HCT116 (cell line): ENCODE measurements around the gene ASS1. TPM values are rescaled to one million over a fixed set of nuclear protein-coding genes. Genes with fewer than 3 reads are reported as not detected.

Experiments
- ATAC-seq: fragments of 200-7000 bp; cut with Tn5 transposase; 2 replicates; pipeline ENCODE4 v1.9.1; 2020; ENCODE audit warnings: mild to moderate bottlenecking, moderate library complexity
- BruUV-seq: library from RNA; stranded (reverse); fragments of 400-500 nt; replicated peaks from 2 replicates; lab custom pipeline; 2021; lab: Mats Ljungman, UMichigan
- CTCF ChIA-PET: fragments of 300-600 bp; sonication (Branson Sonifier 250); formaldehyde crosslinking; loops from one replicate; lab custom pipeline; 2021; ENCODE audit warnings: antibody characterized with exemption; lab: Charles Lee
- POLR2A ChIA-PET: fragments of 300-600, 350-600 bp; sonication (Branson Sonifier 250); formaldehyde crosslinking; loops from one replicate; lab custom pipeline; 2021; ENCODE audit warnings: antibody characterized with exemption; lab: Charles Lee
- RAD21 ChIA-PET, 2 experiments: fragments of 300-600 bp; sonication (Branson Sonifier 250); formaldehyde crosslinking; loops; one replicate each; lab custom pipeline; 2023; ENCODE audit warnings: low total read pairs in 2 of 2; ENCODE audit not compliant: uncharacterized antibody in 2 of 2, unreplicated experiment in 2 of 2, low non-redundant PET in 1 of 2; lab: Charles Lee
- DNase-seq: peaks from one replicate; pipeline ENCODE4 v3.0.0-alpha.2; 2010; ENCODE audit warnings: low read depth, low spot score
- H2AFZ ChIP-seq: fragments of 200-600 bp; shearing (Covaris generic), sonication (generic); 2 replicates; pipeline ENCODE4 v1.6.1; 2017; ENCODE audit warnings: low read depth, mixed run types, mixed read lengths, antibody characterized with exemption, low read length; ENCODE audit not compliant: poor library complexity, severe bottlenecking
- H3K27ac ChIP-seq: 2 replicates; pipeline ENCODE4 v1.5.1; 2012; ENCODE audit warnings: low read depth, low read length
- H3K27me3 ChIP-seq: fragments of 200-600 bp; sonication (generic); 2 replicates; pipeline ENCODE4 v1.6.1; 2016; ENCODE audit warnings: mixed run types, low read length, mixed read lengths; ENCODE audit not compliant: insufficient read depth
- H3K36me3 ChIP-seq, 2 experiments: fragments of 200-500 bp in 1 of 2; fragments of 200-600 bp in 1 of 2; sonication (Bioruptor generic) in 1 of 2; sonication (generic) in 1 of 2; 2 replicates each; pipeline versions ENCODE4 v1.5.1 to v1.6.1; 2014 to 2016; ENCODE audit warnings: low read length in 2 of 2, inconsistent platforms in 1 of 2, mixed read lengths in 1 of 2, mixed run types in 1 of 2; ENCODE audit not compliant: insufficient read depth in 2 of 2, control insufficient read depth in 1 of 2
- H3K4me1 ChIP-seq, 2 experiments: fragments of 200-600 bp in 1 of 2; sonication (generic) in 1 of 2; 2 replicates each; pipeline versions ENCODE4 v1.5.1 to v1.6.1; 2012 to 2017; ENCODE audit warnings: low read length in 2 of 2, inconsistent platforms in 1 of 2, mild to moderate bottlenecking in 1 of 2, mixed read lengths in 1 of 2, mixed run types in 1 of 2, moderate library complexity in 1 of 2; ENCODE audit not compliant: insufficient read depth in 2 of 2, control insufficient read depth in 1 of 2
- H3K4me2 ChIP-seq: fragments of 200-600 bp; sonication (generic); 2 replicates; pipeline ENCODE4 v1.6.1; 2017; ENCODE audit warnings: mixed run types, low read length, mixed read lengths
- H3K4me3 ChIP-seq, 2 experiments: fragments of 200-600 bp in 1 of 2; sonication (generic) in 1 of 2; replicated peaks in 1 of 2; 2 replicates each; pipeline ENCODE4 v1.5.1; 2011 to 2016; ENCODE audit warnings: low read length in 2 of 2, control low read depth in 1 of 2, low read depth in 1 of 2, mild to moderate bottlenecking in 1 of 2, mixed read lengths in 1 of 2, mixed run types in 1 of 2
- H3K79me2 ChIP-seq: fragments of 200-600 bp; sonication (generic); 2 replicates; pipeline ENCODE4 v1.6.1; 2017; ENCODE audit warnings: mild to moderate bottlenecking, mixed run types, low read length, moderate library complexity, mixed read lengths; ENCODE audit not compliant: insufficient read depth
- H3K9ac ChIP-seq: fragments of 200-600 bp; sonication (generic); 2 replicates; pipeline ENCODE4 v1.6.1; 2016; ENCODE audit warnings: low read length, mixed read lengths
- H3K9me2 ChIP-seq: fragments of 200-600 bp; sonication (generic), shearing (Covaris generic); 2 replicates; pipeline ENCODE4 v1.6.1; 2017; ENCODE audit warnings: mixed run types, mild to moderate bottlenecking, moderate library complexity; ENCODE audit not compliant: insufficient read depth
- H3K9me3 ChIP-seq, 2 experiments: fragments of 200-500 bp in 1 of 2; fragments of 200-600 bp in 1 of 2; sonication (Bioruptor generic) in 1 of 2; sonication (generic) in 1 of 2; 2 replicates each; pipeline ENCODE4 v1.6.1; 2014 to 2017; ENCODE audit warnings: low read length in 2 of 2, mixed read lengths in 2 of 2, inconsistent platforms in 1 of 2, low read depth in 1 of 2, mild to moderate bottlenecking in 1 of 2, mixed run types in 1 of 2, moderate library complexity in 1 of 2; ENCODE audit not compliant: control insufficient read depth in 1 of 2, insufficient read depth in 1 of 2
- H4K20me1 ChIP-seq: fragments of 200-600 bp; sonication (generic), shearing (Covaris generic); 2 replicates; pipeline ENCODE4 v1.6.1; 2017; ENCODE audit warnings: mixed run types, mild to moderate bottlenecking, moderate library complexity; ENCODE audit not compliant: insufficient read depth
- EZH2phosphoT487 ChIP-seq: fragments of 200-600 bp; IDR thresholded peaks from 2 replicates; pipeline ENCODE4 v1.6.1; 2018; ENCODE audit warnings: antibody characterized with exemption, borderline replicate concordance
- POLR2A ChIP-seq: IDR thresholded peaks from 2 replicates; pipeline ENCODE4 v1.7.0; 2011; ENCODE audit warnings: borderline replicate concordance; ENCODE audit not compliant: insufficient read depth, insufficient read length; ENCODE audit errors: extremely low read depth
- RAD21 ChIP-seq: IDR thresholded peaks from 2 replicates; pipeline ENCODE4 v1.6.1; 2012; ENCODE audit warnings: low read depth, mild to moderate bottlenecking
- SIN3A ChIP-seq: IDR thresholded peaks from 2 replicates; pipeline ENCODE4 v1.6.1; 2012; ENCODE audit warnings: low read depth
- TCF7L2 ChIP-seq: IDR thresholded peaks from 2 replicates; pipeline ENCODE4 v1.7.0; 2011; ENCODE audit warnings: borderline replicate concordance, inconsistent platforms; ENCODE audit not compliant: insufficient read depth, insufficient read length; ENCODE audit errors: extremely low read depth
- intact Hi-C: fragments of 100-400 bp; cut with micrococcal nuclease; formaldehyde crosslinking; loops from 2 replicates; pipeline ENCODE4 v1.10.0; 2022
- total RNA-seq: library from RNA; stranded (reverse); gene quantifications from one replicate; pipeline ENCODE4 v1.2.1, GENCODE V29; 2021; ENCODE audit not compliant: unreplicated experiment
- TF ChIP-seq, protein P1 (sequence below), 3 experiments: fragments of 200-600 bp in 1 of 3; sonication (generic) in 1 of 3; IDR thresholded peaks in 2 of 3; conservative IDR thresholded peaks in 1 of 3; 2 replicates each; pipeline ENCODE4 v1.5.1; 2012 to 2017; ENCODE audit warnings: low read depth in 2 of 3, low read length in 2 of 3, antibody characterized with exemption in 1 of 3, borderline replicate concordance in 1 of 3, control low read depth in 1 of 3, mild to moderate bottlenecking in 1 of 3, mixed read lengths in 1 of 3, mixed run types in 1 of 3, moderate library complexity in 1 of 3; ENCODE audit not compliant: insufficient read depth in 1 of 3
- TF ChIP-seq, protein P2 (sequence below): IDR thresholded peaks from 2 replicates; pipeline ENCODE4 v1.6.1; 2012

Gene ASS1
- total RNA-seq, 1 experiment from 2014 or later: 92.6 TPM

DNA sequence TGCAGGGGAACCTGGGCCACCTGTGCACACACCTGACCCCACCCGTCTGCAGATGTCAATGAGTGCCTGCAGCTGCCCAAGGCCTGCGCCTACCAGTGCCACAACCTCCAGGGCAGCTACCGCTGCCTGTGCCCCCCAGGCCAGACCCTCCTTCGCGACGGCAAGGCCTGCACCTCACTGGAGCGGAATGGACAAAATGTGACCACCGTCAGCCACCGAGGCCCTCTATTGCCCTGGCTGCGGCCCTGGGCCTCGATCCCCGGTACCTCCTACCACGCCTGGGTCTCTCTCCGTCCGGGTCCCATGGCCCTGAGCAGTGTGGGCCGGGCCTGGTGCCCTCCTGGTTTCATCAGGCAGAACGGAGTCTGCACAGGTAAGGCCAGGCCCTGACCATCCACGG is 14.5 kb upstream of the ASS1 start:
- ChIA-PET POLR2A (no interaction called here), CTCF (no interaction called here), RAD21 (no interaction called here)
- Histone ChIP-seq H2AFZ (no peak overlapping the region), H3K4me2 (no peak overlapping the region), H3K36me3 (no peaks in the 10 kb centered on the region), H3K79me2 (no peaks in the 10 kb centered on the region), H3K9ac (no peak overlapping the region), H4K20me1 (no peaks in the 10 kb centered on the region), H3K27me3 (no peaks in the 10 kb centered on the region), H3K9me3 (no peaks in the 10 kb centered on the region), H3K4me3 (no peak overlapping the region), H3K9me2 (no peaks in the 10 kb centered on the region), H3K4me1 (peaks cover 13 to 19% of the 10 kb centered on the region in 2 experiments), H3K27ac (no peak overlapping the region)
- intact Hi-C loops: no loop called here
- TF ChIP-seq POLR2A (no peak), EZH2phosphoT487 (no peak), RAD21 (no peak), SIN3A (no peak), TCF7L2 (no peak)
- TF ChIP-seq, protein P1, sequence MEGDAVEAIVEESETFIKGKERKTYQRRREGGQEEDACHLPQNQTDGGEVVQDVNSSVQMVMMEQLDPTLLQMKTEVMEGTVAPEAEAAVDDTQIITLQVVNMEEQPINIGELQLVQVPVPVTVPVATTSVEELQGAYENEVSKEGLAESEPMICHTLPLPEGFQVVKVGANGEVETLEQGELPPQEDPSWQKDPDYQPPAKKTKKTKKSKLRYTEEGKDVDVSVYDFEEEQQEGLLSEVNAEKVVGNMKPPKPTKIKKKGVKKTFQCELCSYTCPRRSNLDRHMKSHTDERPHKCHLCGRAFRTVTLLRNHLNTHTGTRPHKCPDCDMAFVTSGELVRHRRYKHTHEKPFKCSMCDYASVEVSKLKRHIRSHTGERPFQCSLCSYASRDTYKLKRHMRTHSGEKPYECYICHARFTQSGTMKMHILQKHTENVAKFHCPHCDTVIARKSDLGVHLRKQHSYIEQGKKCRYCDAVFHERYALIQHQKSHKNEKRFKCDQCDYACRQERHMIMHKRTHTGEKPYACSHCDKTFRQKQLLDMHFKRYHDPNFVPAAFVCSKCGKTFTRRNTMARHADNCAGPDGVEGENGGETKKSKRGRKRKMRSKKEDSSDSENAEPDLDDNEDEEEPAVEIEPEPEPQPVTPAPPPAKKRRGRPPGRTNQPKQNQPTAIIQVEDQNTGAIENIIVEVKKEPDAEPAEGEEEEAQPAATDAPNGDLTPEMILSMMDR (IDR thresholded peaks at IDR 0.05 in 2 of 3, conservative IDR thresholded peaks at IDR 0.05 in 1 of 3; ENCODE audit: borderline replicate concordance in 1 of 3, insufficient read depth in 1 of 3, low read depth in 2 of 3, low read length in 2 of 3): no peak
- TF ChIP-seq, protein P2, sequence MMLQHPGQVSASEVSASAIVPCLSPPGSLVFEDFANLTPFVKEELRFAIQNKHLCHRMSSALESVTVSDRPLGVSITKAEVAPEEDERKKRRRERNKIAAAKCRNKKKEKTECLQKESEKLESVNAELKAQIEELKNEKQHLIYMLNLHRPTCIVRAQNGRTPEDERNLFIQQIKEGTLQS: no peak
- DNase-seq (no peak), ATAC-seq (no peak)
- BruUV-seq: no TSS peak
